ENCODE measurements around the gene PIGW.

The PIGW gene, protein sequence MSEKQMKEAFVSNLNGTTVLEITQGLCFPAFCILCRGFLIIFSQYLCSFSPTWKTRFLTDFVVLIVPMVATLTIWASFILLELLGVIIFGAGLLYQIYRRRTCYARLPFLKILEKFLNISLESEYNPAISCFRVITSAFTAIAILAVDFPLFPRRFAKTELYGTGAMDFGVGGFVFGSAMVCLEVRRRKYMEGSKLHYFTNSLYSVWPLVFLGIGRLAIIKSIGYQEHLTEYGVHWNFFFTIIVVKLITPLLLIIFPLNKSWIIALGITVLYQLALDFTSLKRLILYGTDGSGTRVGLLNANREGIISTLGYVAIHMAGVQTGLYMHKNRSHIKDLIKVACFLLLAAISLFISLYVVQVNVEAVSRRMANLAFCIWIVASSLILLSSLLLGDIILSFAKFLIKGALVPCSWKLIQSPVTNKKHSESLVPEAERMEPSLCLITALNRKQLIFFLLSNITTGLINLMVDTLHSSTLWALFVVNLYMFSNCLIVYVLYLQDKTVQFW

DNA sequence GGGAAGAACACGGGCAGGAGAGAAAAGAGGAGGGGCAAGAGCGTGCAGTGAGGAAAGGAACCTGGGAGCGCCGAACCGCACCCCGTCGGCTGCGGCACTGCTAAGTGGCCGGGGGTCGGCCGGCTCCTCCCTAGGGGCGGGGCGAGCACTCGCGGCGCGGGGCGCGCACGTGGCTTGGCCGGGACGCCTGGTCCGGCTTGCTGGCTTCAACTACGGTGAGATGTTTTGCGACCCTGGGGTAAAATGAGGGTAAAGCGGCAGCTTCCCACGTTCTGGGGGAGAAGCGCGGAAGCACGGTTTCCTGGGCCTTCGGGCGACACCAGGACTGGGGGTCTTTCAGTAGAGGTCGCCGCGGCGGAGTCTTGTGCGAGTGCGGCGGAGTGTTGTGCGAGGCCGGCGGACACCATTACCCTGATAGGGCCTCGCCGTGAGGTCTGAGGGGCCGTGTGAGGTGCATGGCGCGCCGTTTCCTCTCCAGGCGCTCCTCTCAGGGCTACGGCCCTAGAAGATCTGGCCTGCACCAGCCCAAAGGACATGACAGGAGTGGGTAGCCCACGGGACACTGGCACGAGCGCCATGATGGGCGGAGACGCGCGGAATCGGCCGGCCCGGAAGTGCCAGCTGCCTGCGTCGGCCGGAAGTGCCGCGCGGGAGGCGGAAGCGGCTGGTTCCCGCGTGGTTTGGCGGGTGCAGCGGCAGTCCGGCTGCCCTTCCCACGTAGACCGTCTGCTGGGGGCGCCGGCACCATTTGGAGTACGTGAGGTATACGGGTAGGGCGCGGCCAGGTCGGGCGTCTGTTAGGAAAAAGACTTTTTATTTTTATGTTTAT is at the start of gene PIGW, which contains the start of gene MYO19:
TSS of gene PIGW (plus strand) at position 148 of the 829 bp plus-strand sequence. CDS start 2,115 bp downstream, outside the sequence.
TSS of gene MYO19 (minus strand) at position 29 of the 829 bp plus-strand sequence. CDS start 2,330 bp downstream, outside the sequence.
- DNase-seq (ENCODE audit: low spot score), result peak; percentile 94

DNA sequence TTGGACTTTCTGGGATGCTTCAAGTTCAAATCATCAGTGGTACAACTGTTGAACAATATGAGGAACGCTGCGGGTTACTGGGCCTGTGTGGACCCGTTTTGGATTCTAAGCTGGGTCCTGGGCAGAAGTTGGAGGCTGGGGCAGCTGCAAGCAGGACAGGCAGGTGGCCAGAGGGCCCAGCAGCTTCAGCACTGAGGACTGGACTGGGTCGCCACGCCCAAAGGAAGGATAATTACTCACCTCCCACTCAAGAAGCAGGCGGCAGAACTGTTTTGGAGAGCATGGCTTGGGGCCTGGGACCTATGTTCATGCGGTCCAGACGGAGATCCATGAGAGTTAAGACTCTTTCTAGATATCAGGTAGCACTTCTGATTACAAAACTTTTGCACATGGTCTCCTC is 49.8 kb upstream of the PIGW start:
- no peak for DNase-seq (ENCODE audit: low spot score)

DNA sequence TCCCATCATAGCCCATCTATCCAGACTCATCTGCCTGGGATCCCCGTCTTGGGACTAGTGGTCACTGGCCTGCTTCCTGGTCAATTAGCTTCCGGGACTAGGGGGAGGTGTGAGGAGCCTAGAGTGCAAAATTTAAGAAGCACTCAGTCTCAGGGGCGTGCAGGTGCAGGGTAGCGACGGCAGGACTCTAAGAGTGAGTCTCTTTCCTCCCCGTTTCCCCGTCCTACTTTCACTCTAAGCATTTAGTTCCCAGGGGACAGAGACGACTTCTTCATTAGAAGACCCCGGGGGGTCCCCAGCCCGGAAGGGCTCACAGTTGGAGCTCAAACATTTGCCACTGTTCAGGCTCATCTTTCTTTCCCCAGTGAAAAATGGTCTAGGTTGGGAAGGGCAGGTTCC is 49.0 kb upstream of the PIGW start:
- no peak for DNase-seq (ENCODE audit: low spot score)

DNA sequence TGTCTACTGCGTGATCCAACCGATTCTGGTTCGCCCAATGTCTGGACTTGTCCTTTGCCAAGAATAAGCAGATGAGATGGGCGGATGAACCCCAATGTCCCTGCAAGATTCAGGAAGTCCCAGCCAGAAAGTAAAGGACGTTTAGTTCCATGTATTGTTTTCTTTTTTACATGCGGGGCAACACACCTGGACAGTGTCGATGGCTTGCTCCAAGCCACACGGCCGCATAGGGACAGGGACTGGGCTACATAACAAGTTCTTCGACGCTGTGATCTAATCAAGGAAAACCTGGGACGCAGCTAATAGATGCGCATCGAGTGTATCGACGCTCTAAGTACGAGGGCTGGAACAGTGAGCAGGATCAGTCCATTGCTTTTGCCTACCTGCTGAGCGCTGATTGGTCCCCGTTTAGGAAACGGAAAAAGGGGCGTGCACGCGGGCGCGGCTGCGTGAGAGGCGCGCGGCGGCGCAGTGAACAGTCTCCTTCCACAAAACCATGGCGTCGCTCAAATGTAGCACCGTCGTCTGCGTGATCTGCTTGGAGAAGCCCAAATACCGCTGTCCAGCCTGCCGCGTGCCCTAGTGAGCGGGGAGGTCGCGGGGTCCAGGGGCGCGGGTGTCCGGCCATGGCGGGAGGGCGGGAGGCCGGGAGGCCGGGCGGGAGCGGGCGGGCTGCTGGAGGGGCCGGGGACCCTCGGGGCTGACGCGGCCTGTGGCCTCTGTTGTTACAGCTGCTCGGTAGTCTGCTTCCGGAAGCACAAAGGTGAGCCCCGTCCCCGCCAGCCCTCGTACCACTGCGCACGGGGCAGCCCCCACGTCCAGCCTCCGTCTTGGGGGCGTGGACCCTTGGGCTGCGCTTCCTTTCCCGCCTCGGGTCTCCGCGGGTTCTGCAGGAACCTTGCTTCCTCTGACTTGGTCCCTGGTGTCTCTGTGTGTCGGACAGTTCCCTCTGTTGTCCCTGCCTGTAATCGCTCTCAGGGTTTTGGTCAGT is 48.3 kb upstream of the PIGW start, which contains the start of gene ZNHIT3:
TSS of gene ZNHIT3 (plus strand) at position 478 of the 991 bp plus-strand sequence. CDS start at position 497, 19 bp downstream.
- DNase-seq (ENCODE audit: low spot score), result peak; percentile 97

DNA sequence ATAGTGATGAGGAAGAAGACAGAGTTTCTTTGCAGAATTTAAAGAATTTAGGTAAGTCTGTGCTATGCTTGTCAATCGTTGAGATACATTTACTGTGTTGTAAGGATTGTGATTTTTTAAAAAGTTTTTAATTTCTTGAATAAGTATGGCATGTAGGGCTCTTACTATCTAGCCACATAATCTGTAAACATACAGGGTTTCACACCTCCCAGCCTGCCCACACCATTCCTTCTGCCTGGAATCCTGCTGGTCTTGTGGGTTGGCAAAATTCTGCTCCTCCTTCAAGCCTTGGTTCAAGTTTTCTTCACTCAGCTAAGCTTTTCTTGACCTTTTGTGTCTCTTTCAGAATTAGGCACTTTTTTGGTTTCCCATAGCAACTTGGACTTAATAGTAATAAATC is 40.8 kb upstream of the PIGW start:
- DNase-seq (ENCODE audit: low spot score), result no peak

DNA sequence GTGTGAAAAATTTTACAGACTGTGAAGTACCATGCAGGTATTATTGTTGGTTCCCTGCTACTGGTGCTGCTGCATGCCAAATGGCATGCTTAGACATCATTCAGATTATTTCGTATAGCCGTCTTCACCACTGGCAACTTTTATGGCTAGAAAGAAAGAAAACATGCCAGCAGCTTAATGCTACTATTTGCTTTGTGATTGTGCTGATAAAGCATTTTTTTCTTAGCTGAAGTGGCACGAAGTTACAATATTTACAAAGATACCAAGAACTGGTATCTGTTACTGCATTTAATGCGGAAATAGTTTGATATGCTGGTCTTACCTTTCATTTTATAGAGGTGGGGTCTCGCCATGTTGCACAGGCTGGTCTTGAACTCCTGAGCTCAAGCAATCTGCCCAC is 40.1 kb upstream of the PIGW start:
- no peak for DNase-seq (ENCODE audit: low spot score)

DNA sequence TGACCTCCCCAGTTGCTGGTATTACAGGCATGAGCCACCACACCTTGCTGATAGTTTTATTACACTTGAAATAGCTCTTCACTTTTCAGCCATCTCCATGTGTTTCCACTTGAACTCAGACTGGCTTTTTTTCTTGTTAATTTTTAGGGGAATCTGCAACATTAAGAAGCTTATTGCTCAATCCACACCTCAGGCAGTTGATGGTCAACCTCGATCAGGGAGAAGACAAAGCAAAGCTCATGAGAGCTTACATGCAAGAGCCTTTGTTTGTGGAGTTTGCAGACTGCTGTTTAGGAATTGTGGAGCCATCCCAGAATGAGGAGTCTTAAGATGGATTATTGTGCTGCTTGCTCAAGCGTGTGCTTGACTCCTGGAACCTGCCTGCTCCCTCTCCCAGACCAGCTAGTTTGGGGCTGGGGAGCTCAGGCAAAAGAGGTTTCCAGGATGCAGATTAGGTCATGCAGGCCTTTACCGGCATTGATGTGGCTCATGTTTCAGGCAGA is 39.7 kb upstream of the PIGW start:
- DNase-seq (ENCODE audit: low spot score), result no peak

DNA sequence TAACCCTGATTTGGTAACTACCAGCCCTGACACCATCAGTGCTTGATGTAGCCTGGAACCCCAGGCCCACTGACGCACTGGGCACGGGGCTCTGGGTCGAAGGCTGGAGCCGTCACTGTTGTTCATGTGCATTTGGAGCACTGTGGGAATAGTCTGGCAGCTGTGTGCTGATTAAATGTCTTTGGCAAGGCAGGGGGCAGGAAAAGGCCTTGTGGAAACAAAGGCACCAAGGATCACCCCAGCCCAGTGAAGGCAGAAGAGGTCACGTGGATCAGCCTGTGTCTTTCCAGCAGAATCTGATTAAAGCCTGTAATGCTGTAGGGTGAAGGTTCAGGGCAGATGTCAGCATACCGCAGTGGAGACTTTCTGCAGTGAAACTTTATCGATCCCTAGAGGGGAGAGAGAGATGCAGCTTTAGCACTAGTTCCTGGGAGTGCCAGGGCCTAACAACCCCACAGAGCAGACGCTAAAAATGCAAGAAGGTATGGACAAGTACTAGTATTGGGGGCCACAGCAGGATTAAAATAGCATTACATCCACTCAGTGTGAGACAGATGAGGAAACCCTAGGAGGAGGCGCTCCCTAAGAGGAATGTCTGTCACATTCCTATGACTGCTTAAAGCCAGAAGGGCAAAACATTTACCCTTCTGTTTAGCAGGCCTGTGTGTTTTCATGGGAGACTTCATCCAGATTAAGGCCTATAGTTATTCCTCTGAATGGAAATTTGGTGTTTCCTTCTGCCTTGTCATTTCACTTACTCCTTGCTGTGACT is 38.6 kb upstream of the PIGW start:
- no peak for DNase-seq (ENCODE audit: low spot score)

DNA sequence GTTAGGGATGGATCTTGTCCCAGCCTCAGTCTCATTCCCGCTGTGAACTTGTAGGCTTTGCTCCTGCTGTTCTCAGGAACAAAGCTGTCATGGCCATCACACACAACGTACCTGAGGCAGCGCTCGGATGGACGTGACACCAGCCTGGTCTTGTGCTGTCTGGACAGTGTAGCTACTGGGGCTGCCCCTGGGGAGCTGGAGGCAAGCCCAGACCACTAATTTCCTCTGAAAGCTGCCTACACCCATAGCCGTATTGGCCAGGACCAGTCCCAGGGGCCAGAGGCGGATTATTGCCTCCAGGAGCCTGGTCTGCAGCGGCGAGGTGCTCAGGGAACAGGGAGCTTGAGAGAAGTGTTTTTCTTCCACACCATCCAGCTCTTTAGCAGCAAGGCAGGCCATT is 36.6 kb upstream of the PIGW start:
- DNase-seq (ENCODE audit: low spot score), result no peak

DNA sequence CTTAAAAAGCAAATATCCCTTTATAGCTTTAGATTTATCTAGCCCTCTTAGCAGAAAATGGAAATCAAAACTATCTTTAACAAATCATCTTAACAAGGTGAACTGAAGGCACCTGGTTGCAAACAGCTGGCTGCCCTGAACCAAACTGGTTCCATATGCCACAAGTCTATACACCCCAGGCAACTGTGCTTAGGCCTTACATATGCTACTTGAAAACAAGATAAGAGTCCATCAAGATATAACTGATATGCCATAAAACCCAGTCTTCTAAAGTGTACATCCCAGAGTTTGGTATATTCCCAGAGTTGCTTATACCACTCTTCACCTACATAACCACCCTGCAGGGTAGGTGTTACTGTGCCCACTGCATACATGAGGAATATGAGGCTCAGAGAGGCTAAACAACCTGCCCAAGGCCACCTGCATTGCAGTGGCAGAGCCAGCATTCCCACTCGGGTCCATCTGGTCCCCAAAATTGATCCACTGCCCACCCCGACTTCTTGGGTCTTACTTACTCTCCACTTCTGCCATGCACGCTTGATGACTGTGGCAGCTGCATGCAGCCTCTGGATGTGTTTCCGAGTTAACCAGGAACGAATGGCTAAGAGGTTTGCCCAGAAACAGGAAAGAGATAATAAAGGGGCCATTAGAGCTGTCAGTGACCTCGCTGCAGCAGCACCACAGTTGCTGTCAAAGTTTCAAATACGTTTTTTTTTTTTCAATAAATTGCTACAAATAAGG is 36.1 kb upstream of the PIGW start:
- no peak for DNase-seq (ENCODE audit: low spot score)

DNA sequence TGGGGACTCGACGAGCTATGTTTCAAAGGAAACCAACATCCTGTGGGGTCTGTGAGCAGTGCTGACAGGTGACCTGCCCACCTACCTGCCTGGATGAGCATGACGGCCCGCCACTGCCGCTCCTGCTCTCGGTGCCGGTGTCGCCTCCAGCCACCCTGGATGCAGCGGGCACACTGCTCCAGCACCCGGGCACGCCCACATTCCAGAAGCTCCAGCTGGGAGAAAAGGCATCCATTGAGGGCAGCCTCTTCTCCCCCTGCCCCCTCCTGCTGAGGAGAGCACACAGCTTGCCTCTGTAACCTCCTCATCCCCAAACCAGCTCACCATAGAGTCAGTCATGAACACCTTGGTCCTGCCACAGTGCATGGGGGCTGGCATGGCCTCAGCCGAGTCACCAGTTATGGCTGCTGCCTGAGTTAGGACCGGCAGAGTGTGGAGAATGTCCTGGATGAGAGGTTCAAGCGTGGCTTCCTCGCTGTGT is 34.0 kb upstream of the PIGW start:
- DNase-seq (ENCODE audit: low spot score), result no peak

DNA sequence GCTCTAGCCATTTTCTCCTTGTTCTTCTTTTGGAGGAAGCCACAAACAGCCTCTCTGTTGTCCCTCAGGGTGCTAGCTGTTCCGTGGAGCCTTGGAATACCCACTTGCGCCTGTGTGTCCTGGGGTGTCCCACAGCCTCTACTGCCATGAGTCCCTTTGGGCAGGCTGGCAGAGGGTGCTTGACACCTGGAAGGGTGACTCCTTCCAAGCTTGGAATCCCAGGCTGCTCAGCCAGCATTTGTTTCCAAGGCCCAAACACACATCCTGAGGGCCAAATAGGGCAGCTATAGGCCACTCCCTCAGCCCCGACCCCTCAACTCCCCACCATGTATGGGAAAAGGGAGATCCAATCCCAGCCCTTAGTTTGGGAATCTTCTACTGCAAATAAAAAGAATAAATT is 33.4 kb upstream of the PIGW start:
- no peak for DNase-seq (ENCODE audit: low spot score)

DNA sequence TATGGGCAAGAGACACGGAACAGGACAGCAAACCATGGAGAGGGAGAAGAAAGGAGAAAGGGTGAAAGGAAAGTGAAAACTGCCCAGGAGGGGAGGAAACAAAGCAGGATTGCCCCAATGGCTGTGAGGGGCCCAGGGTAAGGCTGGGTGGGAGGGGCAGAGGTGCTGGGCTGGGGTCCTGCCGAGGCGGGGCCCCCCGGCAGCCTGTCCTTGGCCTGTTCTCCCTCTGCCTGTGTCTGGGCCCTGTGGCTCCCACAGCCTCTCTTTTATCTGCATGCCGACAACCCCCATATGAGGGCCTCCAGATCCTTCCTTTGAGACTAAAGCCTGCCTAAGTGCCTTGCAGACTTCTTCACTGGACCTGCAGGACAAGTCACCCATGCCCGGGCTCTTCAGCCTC is 32.8 kb upstream of the PIGW start:
- no peak for DNase-seq (ENCODE audit: low spot score)

DNA sequence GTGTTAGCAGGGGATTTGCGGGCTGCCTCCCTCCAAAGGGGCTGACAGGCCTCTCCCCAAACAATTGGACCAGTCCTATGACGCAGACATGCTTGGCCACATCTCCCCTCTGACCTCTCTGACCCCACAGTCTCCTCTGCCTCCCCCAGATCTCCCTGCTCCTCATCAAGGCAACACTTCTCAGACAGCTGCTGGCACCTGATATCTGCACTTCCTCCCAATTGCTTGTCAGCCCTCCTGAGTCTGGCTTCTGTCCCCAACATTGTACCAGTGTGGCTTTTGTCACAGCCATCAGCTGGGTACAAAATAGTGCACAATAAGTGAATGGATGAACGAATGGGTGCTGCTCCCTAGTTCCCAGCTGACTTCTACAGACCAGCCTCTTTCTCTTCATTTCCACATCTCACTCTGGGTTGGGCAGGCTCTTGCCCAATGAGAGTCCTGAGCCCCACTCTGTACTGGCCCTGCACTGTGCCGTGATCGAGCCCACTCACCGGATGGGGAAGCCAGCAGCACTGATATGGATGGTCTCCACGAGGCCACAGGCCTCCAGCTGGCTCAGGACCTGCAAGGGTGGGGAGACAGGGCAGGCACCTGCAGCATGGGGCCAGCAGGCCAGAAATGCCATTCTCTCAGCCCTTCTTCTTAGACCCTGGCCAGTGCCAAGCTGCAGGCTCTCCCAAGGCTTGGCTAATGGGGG is 31.2 kb upstream of the PIGW start:
- DNase-seq (ENCODE audit: low spot score), result no peak

DNA sequence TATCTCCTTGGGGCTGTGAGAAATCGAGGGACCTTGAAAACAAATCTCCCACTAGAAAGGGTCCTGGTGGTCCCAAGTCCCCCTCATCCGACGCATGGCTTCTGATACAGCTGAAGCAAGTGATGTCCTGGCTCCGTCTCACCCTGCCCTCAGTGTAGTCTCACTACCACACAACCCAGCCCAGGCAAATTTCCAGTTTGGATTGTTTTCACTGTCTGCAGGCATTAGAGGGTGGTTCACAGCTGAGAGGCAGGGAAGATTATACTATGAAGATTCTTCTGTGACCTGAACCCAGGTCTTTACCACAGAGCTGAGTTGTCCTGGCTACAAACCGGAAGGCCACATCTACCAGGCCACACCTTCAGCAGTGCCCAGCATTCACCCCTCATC is 30.6 kb upstream of the PIGW start:
- DNase-seq (ENCODE audit: low spot score), result no peak

DNA sequence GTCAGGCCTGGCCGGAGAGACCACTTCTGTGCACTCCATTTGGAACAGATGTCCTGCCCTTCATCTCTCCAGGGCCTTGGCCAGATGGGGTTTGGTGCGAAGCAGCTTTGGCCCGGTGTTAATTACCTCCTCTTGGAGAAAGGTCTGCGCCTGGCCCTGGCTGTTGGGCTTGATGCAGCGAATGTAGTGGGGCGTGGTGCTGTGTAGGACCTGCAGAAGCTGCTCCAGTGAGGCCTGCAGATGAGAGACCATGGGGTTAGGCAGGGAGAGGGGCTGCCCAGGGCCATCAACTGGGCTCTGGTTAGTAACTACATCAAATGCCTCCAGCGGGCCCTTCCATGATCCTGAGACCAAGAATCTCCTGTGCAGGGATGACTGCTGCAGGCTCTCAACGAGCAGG is 29.6 kb upstream of the PIGW start:
- DNase-seq (ENCODE audit: low spot score), result no peak

DNA sequence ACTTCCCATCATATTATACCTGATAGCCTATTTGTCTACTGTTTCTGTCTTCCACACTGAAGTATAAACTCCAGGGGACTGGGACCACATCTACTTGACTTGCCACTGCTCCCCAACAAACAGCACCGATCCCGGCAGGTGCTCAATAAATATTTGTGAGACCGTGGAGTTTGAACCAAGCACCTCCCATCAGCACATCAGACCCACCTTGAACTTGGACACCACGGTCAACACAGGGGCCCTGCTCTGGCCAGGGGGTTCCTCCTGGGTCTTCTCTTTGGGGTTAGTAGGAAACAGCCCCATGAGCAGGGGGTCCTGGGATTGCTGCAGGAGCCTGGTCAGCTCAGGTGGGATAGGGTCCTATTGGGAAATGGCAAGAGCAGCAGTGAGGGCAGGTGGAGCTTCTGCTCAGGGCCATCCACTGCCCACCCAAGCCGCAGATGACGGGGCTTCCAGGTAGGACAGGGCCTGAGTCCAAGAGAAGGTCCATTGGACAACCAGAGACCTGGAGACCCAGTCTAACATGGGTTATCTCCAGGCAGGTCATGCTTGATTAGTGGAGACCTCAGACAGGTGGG is 28.4 kb upstream of the PIGW start:
- no peak for DNase-seq (ENCODE audit: low spot score)

DNA sequence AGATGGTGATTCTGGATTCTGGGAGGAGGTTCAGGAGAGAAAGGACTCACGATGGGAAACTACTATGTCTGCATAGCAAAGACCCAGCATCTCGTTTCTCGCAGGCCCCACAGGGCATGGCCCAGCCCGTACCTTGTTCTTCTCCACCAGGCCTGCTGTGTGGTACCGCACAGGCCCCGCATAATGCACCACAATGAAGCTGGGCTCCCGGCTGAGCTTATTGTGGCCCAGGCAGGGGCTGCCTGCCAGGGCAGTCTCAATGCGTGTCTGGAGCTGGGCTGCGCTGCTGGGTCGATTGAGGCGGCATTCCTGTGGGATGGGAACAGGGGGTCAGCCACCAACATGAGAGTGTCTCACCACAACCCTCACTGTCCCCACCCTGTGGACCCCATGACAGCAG is 28.0 kb upstream of the PIGW start:
- DNase-seq (ENCODE audit: low spot score), result no peak

DNA sequence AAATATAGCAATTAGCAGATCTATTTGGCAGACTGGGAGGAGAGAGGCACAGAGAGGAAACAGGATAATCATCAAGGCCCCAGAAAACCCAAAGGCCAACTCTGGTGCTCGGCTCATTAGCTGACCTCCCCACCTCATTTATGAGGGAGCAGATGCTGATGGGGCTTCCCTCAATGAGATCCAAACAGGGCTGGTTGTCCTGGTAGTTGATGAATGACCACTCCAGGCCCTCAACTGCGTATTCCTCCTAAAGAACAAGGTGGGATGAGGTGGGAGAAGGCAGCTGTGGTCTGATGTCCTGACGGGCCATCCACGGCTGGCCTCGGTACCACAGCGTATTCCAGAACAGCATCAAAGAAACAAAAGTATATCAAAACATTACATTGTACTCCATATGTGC is 27.5 kb upstream of the PIGW start:
- no peak for DNase-seq (ENCODE audit: low spot score)
